H1 (cell line): ENCODE measurements around the gene LSR. TPM values are rescaled to one million over a fixed set of nuclear protein-coding genes. Genes with fewer than 3 reads are reported as not detected.

Source experiments
- CHD1 ChIP-seq: IDR thresholded peaks from 2 replicates; pipeline ENCODE4 v1.6.1; 2012; ENCODE audit warnings: low read depth, low read length, improper control_type of control experiment
- EP300 ChIP-seq, 2 experiments: IDR thresholded peaks; 1 replicate in 1 of 2; 2 replicates in 1 of 2; pipeline ENCODE4 v1.6.1; 2011 to 2012; ENCODE audit warnings: low read depth in 2 of 2, low read length in 2 of 2, mild to moderate bottlenecking in 2 of 2, borderline replicate concordance in 1 of 2, inconsistent platforms in 1 of 2, moderate library complexity in 1 of 2
- polyA plus RNA-seq, 7 experiments: library from polyadenylated mRNA; depleted of rRNA in 3 of 7; stranded (reverse) in 5 of 7; unstranded in 2 of 7; fragments of >200 nt in 5 of 7; fragments of 200-250 nt in 2 of 7; gene quantifications; 1 replicate in 5 of 7; 2 replicates in 1 of 7; 4 replicates in 1 of 7; pipeline versions ENCODE4 v1.2.1 to v1.2.3, GENCODE V29; 2011 to 2013; ENCODE audit warnings: missing spikeins in 2 of 7, mixed read lengths in 2 of 7
- total RNA-seq: library from RNA; stranded (reverse); fragmentation: NEBNext Ultra II Directional; extraction: Animal tissue kit (Norgen Biotek cat#: 25700); gene quantifications from 2 replicates; pipeline ENCODE4 v1.2.1, GENCODE V29; 2021

Gene LSR
- total and polyA plus RNA-seq, 2 of the 8 experiments (the other 6 are each of a cell fraction or from before 2014, with no cell fraction given) = 159 to 186 TPM

GRCh38 chr19:35223084-35223790 is 25.6 kb upstream of the LSR start (continued):
- TF ChIP-seq CHD1 = no peak
- no peak for TF ChIP-seq EP300 (IDR thresholded peaks at IDR 0.05; ENCODE audit: borderline replicate concordance in 1 of 2, low read depth in 2 of 2, low read length in 2 of 2)
